OCI-LY3 (cell line): ENCODE measurements around the gene PDCL3.
A peak's percentile ranks its signal among the peaks of the same experiment; 100 is the strongest.

ENCODE experiments used
- H2AFZ ChIP-seq: fragments of 200-600, 300-600 bp; shearing (Covaris generic); 2 replicates; pipeline ENCODE4 v1.6.0; 2014; ENCODE audit warnings: antibody characterized with exemption, low read depth, low read length
- H3K27ac ChIP-seq: fragments of 200-600, 300-600 bp; sonication (generic); 2 replicates; pipeline ENCODE4 v1.5.1; 2014; ENCODE audit warnings: mild to moderate bottlenecking, low read length, moderate library complexity, mixed read lengths
- H3K27me3 ChIP-seq: fragments of 200-600, 300-600 bp; sonication (generic); 2 replicates; pipeline ENCODE4 v1.6.1; 2014; ENCODE audit warnings: low read depth, low read length, mixed read lengths
- H3K36me3 ChIP-seq: fragments of 200-600, 300-600 bp; sonication (generic); replicated peaks from 2 replicates; pipeline ENCODE3; 2014; ENCODE audit warnings: low read depth, low read length, mixed read lengths
- H3K4me1 ChIP-seq: fragments of 300-600, 200-600 bp; sonication (generic); 2 replicates; pipeline ENCODE4 v1.6.1; 2014; ENCODE audit warnings: low read length, mixed read lengths
- H3K4me2 ChIP-seq: fragments of 200-600, 300-600 bp; sonication (generic); 2 replicates; pipeline ENCODE4 v1.6.1; 2014; ENCODE audit warnings: low read length, mixed read lengths
- H3K4me3 ChIP-seq: fragments of 300-600, 200-600 bp; sonication (generic); 2 replicates; pipeline ENCODE4 v1.5.1; 2014; ENCODE audit warnings: antibody characterized with exemption, mild to moderate bottlenecking, low read length, moderate library complexity
- H3K79me2 ChIP-seq: fragments of 300-600, 200-600 bp; shearing (Covaris generic); 2 replicates; pipeline ENCODE4 v1.6.1; 2014; ENCODE audit warnings: mild to moderate bottlenecking, low read length, mixed read lengths
- H3K9ac ChIP-seq: fragments of 300-600, 200-600 bp; shearing (Covaris generic); 2 replicates; pipeline ENCODE4 v1.6.0; 2014; ENCODE audit warnings: mild to moderate bottlenecking, low read length, moderate library complexity
- H3K9me3 ChIP-seq: fragments of 200-600, 300-600 bp; shearing (Covaris generic); 2 replicates; pipeline ENCODE4 v1.6.1; 2014; ENCODE audit warnings: low read length, mixed read lengths; ENCODE audit not compliant: insufficient read depth
- H4K20me1 ChIP-seq: fragments of 200-600, 300-600 bp; sonication (generic); 2 replicates; pipeline ENCODE4 v1.6.1; 2016; ENCODE audit warnings: low read length, mixed read lengths; ENCODE audit not compliant: insufficient read depth
- CTCF ChIP-seq: fragments of 200-600, 300-600 bp; sonication (generic); IDR thresholded peaks from 2 replicates; pipeline ENCODE4 v1.5.1; 2014; ENCODE audit warnings: antibody characterized with exemption, low read length, low read depth
- EZH2phosphoT487 ChIP-seq: fragments of 200-600 bp; shearing (Covaris generic); IDR thresholded peaks from 2 replicates; pipeline ENCODE4 v1.6.1; 2018; ENCODE audit warnings: antibody characterized with exemption, mixed run types, low read depth

The PDCL3 gene

DNA sequence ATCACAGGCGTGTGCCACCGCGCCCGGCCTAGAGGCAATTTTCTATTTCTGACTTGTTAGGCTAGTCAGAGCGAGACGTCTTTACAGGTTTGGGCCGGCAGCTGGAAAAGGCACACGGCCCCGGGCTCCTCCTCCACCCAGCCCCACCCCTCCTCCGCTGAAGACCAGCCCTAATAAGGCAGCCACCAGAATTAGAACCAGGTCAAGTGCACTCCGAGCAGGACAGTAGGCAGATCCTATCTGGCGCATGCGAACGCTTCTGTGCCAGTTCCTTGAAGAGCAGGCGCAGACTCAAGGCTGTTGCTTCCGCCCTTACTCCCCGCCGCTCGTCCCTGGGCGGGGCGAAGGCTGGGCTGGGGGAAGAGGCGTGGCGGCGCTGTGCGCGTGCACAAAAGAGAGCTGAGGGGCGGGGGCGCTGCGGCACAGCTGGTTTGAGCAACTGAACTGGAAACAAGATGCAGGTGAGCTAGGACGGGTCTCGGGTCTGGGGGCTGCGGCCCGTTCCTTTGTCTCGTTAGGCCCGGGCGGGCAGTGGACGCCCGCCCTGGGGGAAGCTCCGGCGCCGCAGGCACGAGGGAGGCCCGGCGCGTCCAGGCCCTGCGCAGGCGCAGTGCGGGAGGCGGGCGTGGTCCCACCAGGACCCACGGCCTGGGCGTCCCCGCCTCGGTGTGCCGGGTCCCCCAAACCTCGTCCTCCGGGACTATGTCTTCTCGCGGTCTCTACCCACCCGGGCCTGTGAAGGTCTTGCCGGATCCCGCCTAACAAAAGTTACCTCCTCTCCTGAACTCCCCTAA is at the start of gene PDCL3:
PDCL3 (plus strand) TSS at position 381 of the 794 bp plus-strand sequence; CDS start at position 456, 75 bp downstream.
- peaks cover 21% of the 10 kb centered on the region for H3K4me1 ChIP-seq
- H3K4me2 ChIP-seq, result peak within 1 kb of the TSS; percentile 76
- H3K79me2 ChIP-seq, result peaks cover 17% of the 10 kb centered on the region
- no peaks in the 10 kb centered on the region for H3K27me3 ChIP-seq
- H3K9ac ChIP-seq, result peak within 1 kb of the TSS; percentile 77
- H3K4me3 ChIP-seq, result peak within 1 kb of the TSS; percentile 91
- peak within 1 kb of the TSS; percentile 70; the same call in 1 of the 2 replicates for H2AFZ ChIP-seq
- peaks cover 2% of the 10 kb centered on the region for H3K36me3 ChIP-seq
- H4K20me1 ChIP-seq, result no peaks in the 10 kb centered on the region
- no peaks in the 10 kb centered on the region for H3K9me3 ChIP-seq
- TF ChIP-seq EZH2phosphoT487 (no peak), CTCF (peak; percentile 22; the same call in 1 of the 2 replicates)
- peak within 1 kb of the TSS; percentile 88 for H3K27ac ChIP-seq

DNA sequence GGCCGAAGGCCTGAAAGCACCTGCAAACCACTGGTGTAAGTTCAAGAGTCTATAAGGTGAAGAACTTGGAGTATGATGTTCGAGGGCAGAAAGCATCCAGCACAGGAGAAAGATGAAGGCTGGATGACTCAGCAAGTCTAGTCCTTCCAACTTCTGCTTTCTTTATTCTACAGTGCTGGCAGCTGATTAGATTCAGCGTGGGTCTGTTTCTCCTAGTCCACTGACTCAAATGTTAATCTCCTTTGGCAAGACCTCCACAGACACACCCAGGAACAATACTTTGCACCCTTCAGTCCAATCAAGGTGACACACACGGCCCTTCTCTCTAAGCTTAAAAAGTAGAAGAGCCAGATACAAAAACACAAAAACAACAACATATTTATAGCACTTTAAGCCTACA is 49.1 kb upstream of the PDCL3 start:
- H3K36me3 ChIP-seq, result no peaks in the 10 kb centered on the region
- TF ChIP-seq CTCF (no peak), EZH2phosphoT487 (no peak)
- H3K4me1 ChIP-seq, result peaks cover 11% of the 10 kb centered on the region
- no peaks in the 10 kb centered on the region for H3K79me2 ChIP-seq
- H4K20me1 ChIP-seq, result no peaks in the 10 kb centered on the region
- peak overlapping the region; percentile 5; the same call in 1 of the 2 replicates for H3K9ac ChIP-seq
- H3K9me3 ChIP-seq, result no peaks in the 10 kb centered on the region
- H3K4me3 ChIP-seq, result no peak overlapping the region
- H3K27me3 ChIP-seq, result no peaks in the 10 kb centered on the region
- no peak overlapping the region for H3K27ac ChIP-seq
- H2AFZ ChIP-seq, result peak overlapping the region; percentile 71; the same call in 1 of the 2 replicates
- H3K4me2 ChIP-seq, result peak overlapping the region; percentile 49

DNA sequence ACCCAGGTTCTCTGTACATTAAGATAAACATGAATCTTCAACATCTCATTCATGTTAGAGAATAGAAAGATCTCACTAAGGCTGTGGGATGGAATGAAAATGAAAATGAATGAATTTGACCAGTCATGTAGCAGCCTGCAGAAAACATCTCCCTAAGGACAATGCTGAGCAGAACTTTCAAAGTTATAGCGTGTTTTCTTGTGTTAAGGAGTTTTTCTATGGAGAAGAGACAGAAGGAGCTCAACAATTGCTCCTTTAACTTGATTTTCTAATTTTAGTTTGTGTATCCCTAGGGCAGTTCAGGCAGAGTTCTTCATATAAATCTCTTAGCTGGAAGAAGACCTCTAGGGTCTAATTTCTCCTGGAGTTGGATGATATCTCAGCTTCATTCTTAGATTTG is 45.2 kb upstream of the PDCL3 start:
- no peak overlapping the region for H3K4me3 ChIP-seq
- TF ChIP-seq CTCF (no peak), EZH2phosphoT487 (no peak)

DNA sequence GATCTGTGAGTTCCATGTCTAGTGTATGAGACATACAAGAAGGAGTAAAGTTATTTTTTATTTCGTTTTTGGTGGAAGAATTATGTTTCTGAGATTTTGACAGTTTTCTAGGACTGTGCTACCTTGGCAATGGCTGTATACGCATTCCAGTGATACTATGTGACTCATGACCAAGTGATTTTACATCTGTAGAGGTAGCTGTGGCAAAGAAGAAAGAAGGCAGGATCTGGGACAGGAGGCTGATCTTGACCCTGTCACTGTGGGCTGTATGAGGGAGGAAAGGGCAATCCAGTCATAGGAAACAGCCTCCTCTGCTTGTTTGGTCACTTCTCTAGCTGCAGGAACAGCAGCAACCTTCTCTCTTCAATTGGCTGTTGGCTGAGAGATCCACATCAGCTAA is 44.0 kb upstream of the PDCL3 start:
- Histone ChIP-seq H2AFZ (no peak overlapping the region), H3K27ac (no peak overlapping the region), H3K36me3 (no peaks in the 10 kb centered on the region), H4K20me1 (no peaks in the 10 kb centered on the region), H3K79me2 (no peaks in the 10 kb centered on the region), H3K27me3 (no peaks in the 10 kb centered on the region), H3K4me1 (peaks cover 2% of the 10 kb centered on the region), H3K9me3 (no peaks in the 10 kb centered on the region), H3K4me2 (no peak overlapping the region), H3K9ac (no peak overlapping the region), H3K4me3 (no peak overlapping the region)
- TF ChIP-seq CTCF, result no peak
- TF ChIP-seq EZH2phosphoT487, result no peak

More for the DNA sequence above, 45.2 kb upstream of the PDCL3 start:
- Histone ChIP-seq H3K27me3 (no peaks in the 10 kb centered on the region), H4K20me1 (no peaks in the 10 kb centered on the region), H2AFZ (no peak overlapping the region), H3K4me2 (no peak overlapping the region), H3K4me1 (peaks cover 11% of the 10 kb centered on the region), H3K27ac (no peak overlapping the region), H3K36me3 (no peaks in the 10 kb centered on the region), H3K9ac (no peak overlapping the region), H3K9me3 (no peaks in the 10 kb centered on the region), H3K79me2 (no peaks in the 10 kb centered on the region)
